Ishikawa (cell line): Measurements from ENCODE around the gene AKAP7.

Source experiments
- CEBPB ChIP-seq: IDR thresholded peaks from 2 replicates; pipeline ENCODE4 v1.6.1; 2012
- CREB1 ChIP-seq: IDR thresholded peaks from 2 replicates; pipeline ENCODE4 v1.6.1; 2012; ENCODE audit warnings: low read depth
- EGR1 ChIP-seq: IDR thresholded peaks from 2 replicates; pipeline ENCODE4 v1.6.1; 2012
- EP300 ChIP-seq: IDR thresholded peaks from 2 replicates; pipeline ENCODE4 v1.6.1; 2012; ENCODE audit warnings: borderline replicate concordance
- FOXM1 ChIP-seq: IDR thresholded peaks from 2 replicates; pipeline ENCODE4 v1.6.1; 2012; ENCODE audit warnings: low read depth, borderline replicate concordance
- NFIC ChIP-seq: IDR thresholded peaks from 2 replicates; pipeline ENCODE4 v1.6.1; 2012
- RAD21 ChIP-seq: IDR thresholded peaks from 2 replicates; pipeline ENCODE4 v1.6.1; 2012; ENCODE audit warnings: low read depth
- TAF1 ChIP-seq: IDR thresholded peaks from 2 replicates; pipeline ENCODE4 v1.6.1; 2012; ENCODE audit warnings: low read depth, mild to moderate bottlenecking
- TCF12 ChIP-seq: IDR thresholded peaks from 2 replicates; pipeline ENCODE4 v1.6.1; 2012; ENCODE audit warnings: low read depth
- TEAD4 ChIP-seq: IDR thresholded peaks from 2 replicates; pipeline ENCODE4 v1.6.1; 2012
- YY1 ChIP-seq: IDR thresholded peaks from 2 replicates; pipeline ENCODE4 v1.6.1; 2012; ENCODE audit warnings: low read depth
- ZBTB7A ChIP-seq: IDR thresholded peaks from 2 replicates; pipeline ENCODE4 v1.6.1; 2012; ENCODE audit warnings: low read depth
- TF ChIP-seq, protein P1 (sequence below): IDR thresholded peaks from 2 replicates; pipeline ENCODE4 v1.6.1; 2012
- TF ChIP-seq, protein P2 (sequence below): IDR thresholded peaks from 2 replicates; pipeline ENCODE4 v1.6.1; 2012; ENCODE audit warnings: low read depth, mild to moderate bottlenecking
- TF ChIP-seq, protein P3 (sequence below): IDR thresholded peaks from 2 replicates; pipeline ENCODE4 v1.6.1; 2012

The AKAP7 gene

DNA sequence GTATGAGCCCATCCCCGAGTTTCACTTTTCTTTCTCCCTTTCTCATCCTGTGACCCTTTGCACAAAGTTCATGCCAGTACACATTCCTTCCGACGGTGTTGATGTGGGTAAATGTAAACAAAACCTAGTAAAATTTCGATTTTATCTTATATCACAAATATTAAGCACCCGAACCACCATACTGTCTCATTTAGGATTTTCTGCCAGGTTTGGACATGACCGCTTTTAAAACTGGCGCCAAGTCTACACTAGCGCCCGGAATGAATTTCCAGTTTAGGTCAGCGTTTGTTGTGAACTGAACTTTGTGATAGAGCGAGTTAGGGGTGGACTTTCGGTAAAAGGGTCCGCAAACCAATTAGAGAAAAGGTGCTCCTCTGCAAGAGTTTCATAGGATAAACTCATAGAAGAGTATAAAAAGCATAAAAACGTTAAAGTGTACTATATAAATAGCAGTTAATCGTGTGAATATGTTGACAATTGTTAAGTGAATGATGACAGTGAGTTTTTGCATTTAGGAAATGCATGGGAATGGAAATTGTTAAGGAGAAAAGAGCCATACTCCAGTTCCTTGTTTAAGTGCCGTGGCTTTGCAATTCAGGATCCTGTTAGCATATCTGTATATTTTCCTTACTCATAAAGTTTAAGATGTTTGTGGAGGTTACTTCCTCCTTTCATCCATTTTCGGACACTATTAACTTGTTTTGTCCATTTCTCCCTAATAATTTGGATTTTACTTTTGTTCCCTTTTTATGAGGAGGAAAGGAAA, 937 bp downstream of the AKAP7 start:
- TF ChIP-seq TEAD4 = no peak
- no peak for TF ChIP-seq EGR1
- TF ChIP-seq, protein P1, sequence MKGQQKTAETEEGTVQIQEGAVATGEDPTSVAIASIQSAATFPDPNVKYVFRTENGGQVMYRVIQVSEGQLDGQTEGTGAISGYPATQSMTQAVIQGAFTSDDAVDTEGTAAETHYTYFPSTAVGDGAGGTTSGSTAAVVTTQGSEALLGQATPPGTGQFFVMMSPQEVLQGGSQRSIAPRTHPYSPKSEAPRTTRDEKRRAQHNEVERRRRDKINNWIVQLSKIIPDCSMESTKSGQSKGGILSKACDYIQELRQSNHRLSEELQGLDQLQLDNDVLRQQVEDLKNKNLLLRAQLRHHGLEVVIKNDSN = no peak
- no peak for TF ChIP-seq RAD21
- TF ChIP-seq CEBPB = no peak
- no peak for TF ChIP-seq ZBTB7A
- TF ChIP-seq, protein P2, sequence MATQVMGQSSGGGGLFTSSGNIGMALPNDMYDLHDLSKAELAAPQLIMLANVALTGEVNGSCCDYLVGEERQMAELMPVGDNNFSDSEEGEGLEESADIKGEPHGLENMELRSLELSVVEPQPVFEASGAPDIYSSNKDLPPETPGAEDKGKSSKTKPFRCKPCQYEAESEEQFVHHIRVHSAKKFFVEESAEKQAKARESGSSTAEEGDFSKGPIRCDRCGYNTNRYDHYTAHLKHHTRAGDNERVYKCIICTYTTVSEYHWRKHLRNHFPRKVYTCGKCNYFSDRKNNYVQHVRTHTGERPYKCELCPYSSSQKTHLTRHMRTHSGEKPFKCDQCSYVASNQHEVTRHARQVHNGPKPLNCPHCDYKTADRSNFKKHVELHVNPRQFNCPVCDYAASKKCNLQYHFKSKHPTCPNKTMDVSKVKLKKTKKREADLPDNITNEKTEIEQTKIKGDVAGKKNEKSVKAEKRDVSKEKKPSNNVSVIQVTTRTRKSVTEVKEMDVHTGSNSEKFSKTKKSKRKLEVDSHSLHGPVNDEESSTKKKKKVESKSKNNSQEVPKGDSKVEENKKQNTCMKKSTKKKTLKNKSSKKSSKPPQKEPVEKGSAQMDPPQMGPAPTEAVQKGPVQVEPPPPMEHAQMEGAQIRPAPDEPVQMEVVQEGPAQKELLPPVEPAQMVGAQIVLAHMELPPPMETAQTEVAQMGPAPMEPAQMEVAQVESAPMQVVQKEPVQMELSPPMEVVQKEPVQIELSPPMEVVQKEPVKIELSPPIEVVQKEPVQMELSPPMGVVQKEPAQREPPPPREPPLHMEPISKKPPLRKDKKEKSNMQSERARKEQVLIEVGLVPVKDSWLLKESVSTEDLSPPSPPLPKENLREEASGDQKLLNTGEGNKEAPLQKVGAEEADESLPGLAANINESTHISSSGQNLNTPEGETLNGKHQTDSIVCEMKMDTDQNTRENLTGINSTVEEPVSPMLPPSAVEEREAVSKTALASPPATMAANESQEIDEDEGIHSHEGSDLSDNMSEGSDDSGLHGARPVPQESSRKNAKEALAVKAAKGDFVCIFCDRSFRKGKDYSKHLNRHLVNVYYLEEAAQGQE = no peak
- TF ChIP-seq YY1 = no peak
- no peak for TF ChIP-seq CREB1
- no peak for TF ChIP-seq TCF12
- no peak for TF ChIP-seq TAF1
- TF ChIP-seq NFIC = no peak
- TF ChIP-seq FOXM1 = no peak
- no peak for TF ChIP-seq EP300
- TF ChIP-seq, protein P3, sequence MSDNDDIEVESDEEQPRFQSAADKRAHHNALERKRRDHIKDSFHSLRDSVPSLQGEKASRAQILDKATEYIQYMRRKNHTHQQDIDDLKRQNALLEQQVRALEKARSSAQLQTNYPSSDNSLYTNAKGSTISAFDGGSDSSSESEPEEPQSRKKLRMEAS = no peak

DNA sequence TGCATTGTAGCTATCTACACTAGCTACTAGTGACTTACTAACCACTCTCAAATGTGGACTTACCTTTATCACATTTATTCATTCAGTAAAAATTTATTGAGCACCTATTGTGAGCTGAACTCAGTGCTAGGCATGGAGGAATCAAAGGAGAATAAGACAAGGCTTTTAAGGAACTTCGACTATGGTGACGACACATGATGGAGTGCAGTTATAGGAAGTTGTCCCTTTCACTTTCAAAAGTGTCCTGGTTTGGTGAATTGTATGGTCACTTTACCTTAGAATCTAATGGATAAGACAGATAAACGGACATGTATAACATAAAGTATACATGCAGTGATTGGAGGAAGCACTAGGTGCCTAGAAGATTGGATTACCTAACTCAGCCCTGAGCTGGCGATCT, 4.3 kb downstream of the AKAP7 start:
- TF ChIP-seq TEAD4 = no peak
- no peak for TF ChIP-seq TAF1
- no peak for TF ChIP-seq TCF12
- TF ChIP-seq, protein P2 = no peak
- TF ChIP-seq, protein P3 = no peak
- TF ChIP-seq, protein P1 = no peak
- TF ChIP-seq ZBTB7A = no peak
- TF ChIP-seq CREB1 = no peak
- TF ChIP-seq EP300 = no peak
- TF ChIP-seq FOXM1 = no peak
- TF ChIP-seq YY1 = no peak
- no peak for TF ChIP-seq EGR1
- TF ChIP-seq CEBPB = no peak
- no peak for TF ChIP-seq RAD21

DNA sequence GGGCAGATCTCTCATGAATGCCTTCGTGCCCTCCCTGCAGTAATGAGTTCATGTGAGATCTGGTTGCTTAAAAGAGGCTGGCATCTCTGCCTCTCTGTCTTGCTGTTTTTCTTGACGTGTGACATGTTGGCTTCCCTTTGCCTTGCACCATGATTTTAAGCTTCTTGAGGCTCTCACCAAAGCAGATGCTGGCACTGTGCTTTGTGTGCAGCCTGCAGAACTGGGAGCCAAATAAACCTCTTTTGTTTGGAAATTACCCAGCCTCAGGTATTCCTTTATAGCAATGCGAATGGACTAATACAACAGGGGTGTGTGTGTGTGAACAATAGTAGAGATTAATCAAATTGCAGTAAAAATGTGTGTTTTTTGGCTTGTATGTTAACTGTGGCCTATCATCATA, 8.1 kb downstream of the AKAP7 start:
- TF ChIP-seq EP300 (no peak), TCF12 (no peak), ZBTB7A (no peak), NFIC (no peak), TAF1 (no peak), CREB1 (no peak), CEBPB (no peak), EGR1 (no peak), TEAD4 (no peak), FOXM1 (no peak), RAD21 (no peak), YY1 (no peak)
- TF ChIP-seq, protein P1 = no peak
- TF ChIP-seq, protein P3 = no peak
- TF ChIP-seq, protein P2 = no peak
